ENCODE measurements around the gene TEX261. TPM values are rescaled to one million over a fixed set of nuclear protein-coding genes. Genes with fewer than 3 reads are reported as not detected.
"Not testable (repeated sequence)": the region's sequence is repeated elsewhere in the genome, so short reads cannot be mapped to it uniquely, and the experiment has no call there.

TEX261 gene
- total and polyA plus RNA-seq, 2 experiments from 2014 or later, result 5.7 to 17.5 TPM

DNA sequence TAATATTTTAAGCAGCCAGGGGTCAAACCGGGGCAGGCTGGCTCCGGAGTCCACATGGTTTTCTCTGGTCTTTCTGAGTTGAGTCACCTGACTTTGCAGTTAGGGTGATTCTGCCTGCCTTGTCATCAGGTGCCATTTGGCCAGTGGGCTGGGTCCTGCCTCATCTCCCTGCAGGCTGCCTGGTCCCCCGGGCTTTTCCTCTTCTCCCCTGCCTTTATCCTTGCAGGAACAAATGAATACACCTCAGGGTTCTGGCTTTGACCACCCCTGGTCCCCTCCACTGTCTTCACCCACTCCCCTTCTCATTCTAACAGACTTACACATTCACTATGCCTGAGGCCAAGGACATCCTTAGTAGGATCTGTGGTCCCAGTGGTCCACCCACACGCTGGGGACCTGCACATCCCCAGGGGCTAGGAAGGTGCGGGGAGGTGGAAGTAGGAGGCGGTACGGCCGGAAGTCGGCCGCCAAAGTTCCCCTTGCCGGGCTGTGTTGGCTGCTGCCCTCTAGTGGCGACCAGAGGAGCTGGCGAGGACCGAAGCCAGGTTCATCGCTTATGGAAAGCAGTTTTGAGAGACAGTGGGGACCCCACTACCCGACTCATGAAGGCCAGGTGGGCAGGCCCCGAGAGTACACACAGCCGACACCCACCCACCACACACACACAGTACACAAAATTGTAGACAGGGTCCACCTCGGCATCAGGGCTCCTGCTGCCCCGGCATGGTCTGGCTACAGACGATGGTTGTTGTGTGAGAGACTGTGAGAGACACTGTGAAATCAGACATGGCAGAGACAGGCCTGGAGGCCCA lies 6.3 kb upstream of the TEX261 start:
- Mint-ChIP-seq H3K27ac (no peak overlapping the region), H3K27me3 (ENCODE audit: insufficient read depth, low read depth, poor library complexity) (peaks cover 31% of the 10 kb centered on the region), H3K36me3 (ENCODE audit: low read depth) (no peaks in the 10 kb centered on the region), H3K9me3 (no peaks in the 10 kb centered on the region), H3K4me1 (peaks cover 16% of the 10 kb centered on the region), H3K4me3 (peak overlapping the region; percentile 67)
- H3K36me3 ChIP-seq (ENCODE audit: insufficient read depth), result no peaks in the 10 kb centered on the region
- ATAC-seq (peak; percentile 80), DNase-seq (ENCODE audit: low spot score) (peak; percentile 76)
- no peaks in the 10 kb centered on the region for H3F3A ChIP-seq (replicated peaks; ENCODE audit: low read depth)
- H3K79me2 ChIP-seq (replicated peaks; ENCODE audit: insufficient read depth), result no peaks in the 10 kb centered on the region
- no peak overlapping the region for H3K4me3 ChIP-seq
- no peak overlapping the region for H3K27ac ChIP-seq (ENCODE audit: low read depth)
- peaks cover 9% of the 10 kb centered on the region; the same call in 1 of the 2 replicates for H3K27me3 ChIP-seq (ENCODE audit: insufficient read depth)
- H3K9me2 ChIP-seq (ENCODE audit: insufficient read depth), result peaks cover 7% of the 10 kb centered on the region; the same call in 1 of the 2 replicates
- peaks cover 8% of the 10 kb centered on the region; the same call in 1 of the 2 replicates for H3K4me1 ChIP-seq (ENCODE audit: insufficient read depth)
- H4K20me1 ChIP-seq (replicated peaks; ENCODE audit: insufficient read depth), result no peaks in the 10 kb centered on the region
- peak overlapping the region; percentile 100 for H2AFZ ChIP-seq
- H3K4me2 ChIP-seq, result peak overlapping the region; percentile 73; the same call in 1 of the 2 replicates
- TF ChIP-seq POLR2AphosphoS5 (IDR thresholded peaks at IDR 0.05; ENCODE audit: low read depth) (peak; percentile 48; the same call in 1 of the 2 replicates), ETS1 (IDR thresholded peaks at IDR 0.05) (0 out of 2 replicates have a peak, but pooled peaks have one; percentile 34), STAT1 (IDR thresholded peaks at IDR 0.05; ENCODE audit: unreplicated experiment) (no peak), CREB1 (CRISPR knock-in tag; IDR thresholded peaks at IDR 0.05; ENCODE audit: low read depth) (no peak)
- TF ChIP-seq, protein P1, sequence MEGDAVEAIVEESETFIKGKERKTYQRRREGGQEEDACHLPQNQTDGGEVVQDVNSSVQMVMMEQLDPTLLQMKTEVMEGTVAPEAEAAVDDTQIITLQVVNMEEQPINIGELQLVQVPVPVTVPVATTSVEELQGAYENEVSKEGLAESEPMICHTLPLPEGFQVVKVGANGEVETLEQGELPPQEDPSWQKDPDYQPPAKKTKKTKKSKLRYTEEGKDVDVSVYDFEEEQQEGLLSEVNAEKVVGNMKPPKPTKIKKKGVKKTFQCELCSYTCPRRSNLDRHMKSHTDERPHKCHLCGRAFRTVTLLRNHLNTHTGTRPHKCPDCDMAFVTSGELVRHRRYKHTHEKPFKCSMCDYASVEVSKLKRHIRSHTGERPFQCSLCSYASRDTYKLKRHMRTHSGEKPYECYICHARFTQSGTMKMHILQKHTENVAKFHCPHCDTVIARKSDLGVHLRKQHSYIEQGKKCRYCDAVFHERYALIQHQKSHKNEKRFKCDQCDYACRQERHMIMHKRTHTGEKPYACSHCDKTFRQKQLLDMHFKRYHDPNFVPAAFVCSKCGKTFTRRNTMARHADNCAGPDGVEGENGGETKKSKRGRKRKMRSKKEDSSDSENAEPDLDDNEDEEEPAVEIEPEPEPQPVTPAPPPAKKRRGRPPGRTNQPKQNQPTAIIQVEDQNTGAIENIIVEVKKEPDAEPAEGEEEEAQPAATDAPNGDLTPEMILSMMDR (conservative IDR thresholded peaks at IDR 0.05; ENCODE audit: low read depth in 2 of 2), result peak; percentile 92

- H3K9me2 ChIP-seq (ENCODE audit: insufficient read depth); ATAC-seq; H3K4me3 Mint-ChIP-seq; H3K9me3 Mint-ChIP-seq; H3K4me2 ChIP-seq; H3K36me3 ChIP-seq (ENCODE audit: insufficient read depth); H3K4me1 ChIP-seq (ENCODE audit: insufficient read depth); H3F3A ChIP-seq (replicated peaks; ENCODE audit: low read depth); H3K27me3 ChIP-seq (ENCODE audit: insufficient read depth); H3K27ac Mint-ChIP-seq; H2AFZ ChIP-seq; H3K36me3 Mint-ChIP-seq (ENCODE audit: low read depth); H4K20me1 ChIP-seq (replicated peaks; ENCODE audit: insufficient read depth); H3K27ac ChIP-seq (ENCODE audit: low read depth); H3K4me3 ChIP-seq; DNase-seq (ENCODE audit: low spot score); H3K79me2 ChIP-seq (replicated peaks; ENCODE audit: insufficient read depth): not testable (repeated sequence)
- Mint-ChIP-seq H3K27me3 (ENCODE audit: insufficient read depth, low read depth, poor library complexity) (peaks cover 27% of the 10 kb centered on the region), H3K4me1 (peaks cover 21% of the 10 kb centered on the region)
These were observed 5.3 kb upstream of the TEX261 start for GRCh38 chr2:70999931-71000330.

GRCh38 chr2:70999362-70999761 lies 4.7 kb upstream of the TEX261 start:
- DNase-seq (ENCODE audit: low spot score) (peak; percentile 13), ATAC-seq (no peak)
- no peaks in the 10 kb centered on the region for H3K36me3 ChIP-seq (ENCODE audit: insufficient read depth)
- Mint-ChIP-seq H3K27ac (no peak overlapping the region), H3K4me3 (no peak overlapping the region), H3K4me1 (peaks cover 21% of the 10 kb centered on the region), H3K9me3 (no peaks in the 10 kb centered on the region), H3K27me3 (ENCODE audit: insufficient read depth, low read depth, poor library complexity) (peaks cover 27% of the 10 kb centered on the region), H3K36me3 (ENCODE audit: low read depth) (no peaks in the 10 kb centered on the region)
- 0 out of 2 replicates have a peak, but pooled peaks cover under 1% of the 10 kb centered on the region for H3K79me2 ChIP-seq (replicated peaks; ENCODE audit: insufficient read depth)
- no peak overlapping the region for H3K4me3 ChIP-seq
- H2AFZ ChIP-seq, result no peak overlapping the region
- peaks cover 7% of the 10 kb centered on the region; the same call in 1 of the 2 replicates for H3K9me2 ChIP-seq (ENCODE audit: insufficient read depth)
- H3K27ac ChIP-seq (ENCODE audit: low read depth), result no peak overlapping the region
- H3K4me2 ChIP-seq, result no peak overlapping the region
- H3K27me3 ChIP-seq (ENCODE audit: insufficient read depth), result peaks cover 9% of the 10 kb centered on the region; the same call in 1 of the 2 replicates
- H3K4me1 ChIP-seq (ENCODE audit: insufficient read depth), result peaks cover 8% of the 10 kb centered on the region; the same call in 1 of the 2 replicates
- H4K20me1 ChIP-seq (replicated peaks; ENCODE audit: insufficient read depth), result no peaks in the 10 kb centered on the region
- H3F3A ChIP-seq (replicated peaks; ENCODE audit: low read depth), result no peaks in the 10 kb centered on the region
- TF ChIP-seq, protein P2, sequence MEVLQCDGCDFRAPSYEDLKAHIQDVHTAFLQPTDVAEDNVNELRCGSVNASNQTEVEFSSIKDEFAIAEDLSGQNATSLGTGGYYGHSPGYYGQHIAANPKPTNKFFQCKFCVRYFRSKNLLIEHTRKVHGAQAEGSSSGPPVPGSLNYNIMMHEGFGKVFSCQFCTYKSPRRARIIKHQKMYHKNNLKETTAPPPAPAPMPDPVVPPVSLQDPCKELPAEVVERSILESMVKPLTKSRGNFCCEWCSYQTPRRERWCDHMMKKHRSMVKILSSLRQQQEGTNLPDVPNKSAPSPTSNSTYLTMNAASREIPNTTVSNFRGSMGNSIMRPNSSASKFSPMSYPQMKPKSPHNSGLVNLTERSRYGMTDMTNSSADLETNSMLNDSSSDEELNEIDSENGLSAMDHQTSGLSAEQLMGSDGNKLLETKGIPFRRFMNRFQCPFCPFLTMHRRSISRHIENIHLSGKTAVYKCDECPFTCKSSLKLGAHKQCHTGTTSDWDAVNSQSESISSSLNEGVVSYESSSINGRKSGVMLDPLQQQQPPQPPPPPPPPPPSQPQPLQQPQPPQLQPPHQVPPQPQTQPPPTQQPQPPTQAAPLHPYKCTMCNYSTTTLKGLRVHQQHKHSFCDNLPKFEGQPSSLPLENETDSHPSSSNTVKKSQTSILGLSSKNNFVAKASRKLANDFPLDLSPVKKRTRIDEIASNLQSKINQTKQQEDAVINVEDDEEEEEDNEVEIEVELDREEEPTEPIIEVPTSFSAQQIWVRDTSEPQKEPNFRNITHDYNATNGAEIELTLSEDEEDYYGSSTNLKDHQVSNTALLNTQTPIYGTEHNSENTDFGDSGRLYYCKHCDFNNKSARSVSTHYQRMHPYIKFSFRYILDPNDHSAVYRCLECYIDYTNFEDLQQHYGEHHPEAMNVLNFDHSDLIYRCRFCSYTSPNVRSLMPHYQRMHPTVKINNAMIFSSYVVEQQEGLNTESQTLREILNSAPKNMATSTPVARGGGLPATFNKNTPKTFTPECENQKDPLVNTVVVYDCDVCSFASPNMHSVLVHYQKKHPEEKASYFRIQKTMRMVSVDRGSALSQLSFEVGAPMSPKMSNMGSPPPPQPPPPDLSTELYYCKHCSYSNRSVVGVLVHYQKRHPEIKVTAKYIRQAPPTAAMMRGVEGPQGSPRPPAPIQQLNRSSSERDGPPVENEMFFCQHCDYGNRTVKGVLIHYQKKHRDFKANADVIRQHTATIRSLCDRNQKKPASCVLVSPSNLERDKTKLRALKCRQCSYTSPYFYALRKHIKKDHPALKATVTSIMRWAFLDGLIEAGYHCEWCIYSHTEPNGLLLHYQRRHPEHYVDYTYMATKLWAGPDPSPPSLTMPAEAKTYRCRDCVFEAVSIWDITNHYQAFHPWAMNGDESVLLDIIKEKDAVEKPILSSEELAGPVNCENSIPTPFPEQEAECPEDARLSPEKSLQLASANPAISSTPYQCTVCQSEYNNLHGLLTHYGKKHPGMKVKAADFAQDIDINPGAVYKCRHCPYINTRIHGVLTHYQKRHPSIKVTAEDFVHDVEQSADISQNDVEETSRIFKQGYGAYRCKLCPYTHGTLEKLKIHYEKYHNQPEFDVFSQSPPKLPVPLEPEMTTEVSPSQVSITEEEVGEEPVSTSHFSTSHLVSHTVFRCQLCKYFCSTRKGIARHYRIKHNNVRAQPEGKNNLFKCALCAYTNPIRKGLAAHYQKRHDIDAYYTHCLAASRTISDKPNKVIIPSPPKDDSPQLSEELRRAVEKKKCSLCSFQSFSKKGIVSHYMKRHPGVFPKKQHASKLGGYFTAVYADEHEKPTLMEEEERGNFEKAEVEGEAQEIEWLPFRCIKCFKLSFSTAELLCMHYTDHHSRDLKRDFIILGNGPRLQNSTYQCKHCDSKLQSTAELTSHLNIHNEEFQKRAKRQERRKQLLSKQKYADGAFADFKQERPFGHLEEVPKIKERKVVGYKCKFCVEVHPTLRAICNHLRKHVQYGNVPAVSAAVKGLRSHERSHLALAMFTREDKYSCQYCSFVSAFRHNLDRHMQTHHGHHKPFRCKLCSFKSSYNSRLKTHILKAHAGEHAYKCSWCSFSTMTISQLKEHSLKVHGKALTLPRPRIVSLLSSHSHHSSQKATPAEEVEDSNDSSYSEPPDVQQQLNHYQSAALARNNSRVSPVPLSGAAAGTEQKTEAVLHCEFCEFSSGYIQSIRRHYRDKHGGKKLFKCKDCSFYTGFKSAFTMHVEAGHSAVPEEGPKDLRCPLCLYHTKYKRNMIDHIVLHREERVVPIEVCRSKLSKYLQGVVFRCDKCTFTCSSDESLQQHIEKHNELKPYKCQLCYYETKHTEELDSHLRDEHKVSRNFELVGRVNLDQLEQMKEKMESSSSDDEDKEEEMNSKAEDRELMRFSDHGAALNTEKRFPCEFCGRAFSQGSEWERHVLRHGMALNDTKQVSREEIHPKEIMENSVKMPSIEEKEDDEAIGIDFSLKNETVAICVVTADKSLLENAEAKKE (CRISPR knock-in tag; IDR thresholded peaks at IDR 0.05), result no peak

Measured in GM23338 (cell line).